Measurements from ENCODE around the gene ATAT1. TPM values are rescaled to one million over a fixed set of nuclear protein-coding genes. Genes with fewer than 3 reads are reported as not detected.

Gene ATAT1
- total and polyA plus RNA-seq, 2 of the 13 experiments (the other 11 are each of a cell fraction or from before 2014, with no cell fraction given), result 9.2 to 23.6 TPM

GRCh38 chr6:30626484-30627366 is at the start of gene ATAT1 (continued):
- TF ChIP-seq ZFP1 (CRISPR knock-in tag; IDR thresholded peaks at IDR 0.05) (no peak), ZNF3 (CRISPR knock-in tag; IDR thresholded peaks at IDR 0.05) (no peak), ZBTB14 (CRISPR knock-in tag; IDR thresholded peaks at IDR 0.05) (0 out of 2 replicates have a peak, but pooled peaks have one; percentile 14), ZNF747 (CRISPR knock-in tag; IDR thresholded peaks at IDR 0.05; ENCODE audit: borderline replicate concordance) (peak; percentile 97), HNF1B (CRISPR knock-in tag; IDR thresholded peaks at IDR 0.05) (peak; percentile 85), KAT2B (IDR thresholded peaks at IDR 0.05; ENCODE audit: borderline replicate concordance, low read depth, low read length) (no peak), IRX3 (CRISPR knock-in tag; IDR thresholded peaks at IDR 0.05; ENCODE audit: borderline replicate concordance, low read depth) (peak; percentile 17; the same call in 1 of the 2 replicates), MBNL3 (CRISPR knock-in tag; conservative IDR thresholded peaks at IDR 0.05) (no peak), SMAD9 (CRISPR knock-in tag; IDR thresholded peaks at IDR 0.05) (peak; percentile 97), ZNF343 (CRISPR knock-in tag; IDR thresholded peaks at IDR 0.05) (peak; percentile 84), ZBTB38 (CRISPR knock-in tag; IDR thresholded peaks at IDR 0.05) (peak; percentile 90; the same call in 1 of the 2 replicates), CBFB (CRISPR knock-in tag; IDR thresholded peaks at IDR 0.05) (peak; percentile 63; the same call in 1 of the 2 replicates), ZNF274 (CRISPR knock-in tag; IDR thresholded peaks at IDR 0.05) (peak; percentile 87; the same call in 1 of the 2 replicates), ZNF644 (CRISPR knock-in tag; IDR thresholded peaks at IDR 0.05; ENCODE audit: low read depth) (no peak; the same call in 1 of the 2 replicates), CCAR2 (optimal IDR thresholded peaks at IDR 0.05; ENCODE audit: low read depth, low read length) (peak; percentile 71), POLR2A (IDR thresholded peaks at IDR 0.05; ENCODE audit: insufficient read depth in 1 of 2, low read depth in 2 of 2, low read length in 2 of 2) (peak; percentile 88 to 97), ZNF530 (CRISPR knock-in tag; IDR thresholded peaks at IDR 0.05; ENCODE audit: low read depth) (no peak), ZNF567 (CRISPR knock-in tag; IDR thresholded peaks at IDR 0.05; ENCODE audit: borderline replicate concordance) (peak; percentile 91; the same call in 1 of the 2 replicates), ATF1 (CRISPR knock-in tag; IDR thresholded peaks at IDR 0.05) (peak; percentile 91), YEATS2 (CRISPR knock-in tag; IDR thresholded peaks at IDR 0.05; ENCODE audit: borderline replicate concordance) (peak; percentile 87), MLX (CRISPR knock-in tag; IDR thresholded peaks at IDR 0.05) (no peak), ZNF331 (CRISPR knock-in tag; IDR thresholded peaks at IDR 0.05) (peak; percentile 38; the same call in 1 of the 2 replicates), HNF1A (IDR thresholded peaks at IDR 0.05; ENCODE audit: low read depth) (no peak), HNF1A (CRISPR knock-in tag; IDR thresholded peaks at IDR 0.05; ENCODE audit: borderline replicate concordance) (peak; percentile 91)
